Measurements from ENCODE around the gene ATG5.

- peak; percentile 44 to 75 (median 66) for TF ChIP-seq CTCF (IDR thresholded peaks at IDR 0.05)
- no peak for TF ChIP-seq POLR2A (IDR thresholded peaks at IDR 0.05)
Observed at GRCh38 chr6:106223300-106223930, 102.1 kb downstream of the ATG5 start.

Data from heart left ventricle (tissue), 13 donors.